ENCODE results near the gene DAP. TPM values are rescaled to one million over a fixed set of nuclear protein-coding genes. Genes with fewer than 3 reads are reported as not detected.

Gene DAP
- total RNA-seq, 4 donors from 2014 or later = 33.6 to 71.4 (median 47.9) TPM

GRCh38 chr5:10635867-10636350 is 125.1 kb downstream of the DAP start:
- TF ChIP-seq EP300 (IDR thresholded peaks at IDR 0.05; ENCODE audit: low read depth) = no peak
- TF ChIP-seq POLR2AphosphoS5 (IDR thresholded peaks at IDR 0.05) = no peak
- no peak for TF ChIP-seq POLR2A (IDR thresholded peaks at IDR 0.05)
- TF ChIP-seq, protein P1, sequence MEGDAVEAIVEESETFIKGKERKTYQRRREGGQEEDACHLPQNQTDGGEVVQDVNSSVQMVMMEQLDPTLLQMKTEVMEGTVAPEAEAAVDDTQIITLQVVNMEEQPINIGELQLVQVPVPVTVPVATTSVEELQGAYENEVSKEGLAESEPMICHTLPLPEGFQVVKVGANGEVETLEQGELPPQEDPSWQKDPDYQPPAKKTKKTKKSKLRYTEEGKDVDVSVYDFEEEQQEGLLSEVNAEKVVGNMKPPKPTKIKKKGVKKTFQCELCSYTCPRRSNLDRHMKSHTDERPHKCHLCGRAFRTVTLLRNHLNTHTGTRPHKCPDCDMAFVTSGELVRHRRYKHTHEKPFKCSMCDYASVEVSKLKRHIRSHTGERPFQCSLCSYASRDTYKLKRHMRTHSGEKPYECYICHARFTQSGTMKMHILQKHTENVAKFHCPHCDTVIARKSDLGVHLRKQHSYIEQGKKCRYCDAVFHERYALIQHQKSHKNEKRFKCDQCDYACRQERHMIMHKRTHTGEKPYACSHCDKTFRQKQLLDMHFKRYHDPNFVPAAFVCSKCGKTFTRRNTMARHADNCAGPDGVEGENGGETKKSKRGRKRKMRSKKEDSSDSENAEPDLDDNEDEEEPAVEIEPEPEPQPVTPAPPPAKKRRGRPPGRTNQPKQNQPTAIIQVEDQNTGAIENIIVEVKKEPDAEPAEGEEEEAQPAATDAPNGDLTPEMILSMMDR (IDR thresholded peaks at IDR 0.05) = no peak
- H3K4me3 ChIP-seq = no peak overlapping the region
- no peaks in the 10 kb centered on the region for H3K9me3 ChIP-seq
- intact Hi-C loops (cut with DNase I; ENCODE audit: low total_unique reads) = loop anchor here (10.0 kb wide), 1 partner anchor 341 kb away; no protein-coding TSS in a partner anchor
- peaks cover 0 to 19% (median 5%) of the 10 kb centered on the region in 4 donors for H3K4me1 ChIP-seq
- H3K27ac ChIP-seq = no peak overlapping the region
- WGBS, 2 donors (ENCODE audit: low coverage in 1 of 2) = 60 to 83% methylated on average over 3 to 11 of the region's 11 CpGs
- in situ Hi-C loops (cut with MboI; ENCODE audit: low pct_ligation_motif_present in 1 of 4, low pct_unique_long_range_greater_than_20kb in 1 of 4, low sequenced_read_pairs in 3 of 4) = loop anchor here in 3 of 4 donors (25.0 kb wide), 1 partner anchor 349 kb away; no protein-coding TSS in a partner anchor
- no peak for DNase-seq
- no peaks in the 10 kb centered on the region for H3K27me3 ChIP-seq
- H3K36me3 ChIP-seq = no peaks in the 10 kb centered on the region

DNA sequence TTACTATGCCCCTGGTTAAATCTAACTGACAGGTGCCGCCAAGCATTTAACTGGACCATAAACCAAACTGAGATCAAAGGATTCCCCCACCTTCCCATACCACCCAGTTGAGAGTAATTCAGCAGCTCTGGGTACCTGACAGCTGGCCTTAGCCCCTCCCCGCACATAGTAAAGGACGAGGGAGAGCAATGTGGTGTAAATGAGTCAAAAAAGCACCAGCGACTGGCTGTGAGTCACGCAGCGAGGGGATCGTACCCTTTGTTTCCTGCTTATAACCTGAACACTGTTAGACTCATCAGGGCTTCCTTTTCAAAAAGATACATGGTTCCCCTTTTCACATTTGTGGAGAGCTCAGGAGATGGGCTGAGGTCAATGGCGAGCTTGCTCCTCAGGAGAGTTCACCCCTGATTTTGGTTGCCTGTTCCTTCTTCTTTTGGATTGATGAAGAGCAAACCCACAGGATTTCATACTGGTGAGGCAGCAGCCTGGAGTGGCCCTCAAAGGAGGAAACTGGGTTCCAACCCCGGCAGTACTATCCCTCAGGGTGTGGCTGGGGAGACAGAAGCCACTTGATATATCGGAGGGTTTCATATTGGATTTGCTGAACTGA is 125.7 kb downstream of the DAP start:
- intact Hi-C loops (cut with DNase I; ENCODE audit: low total_unique reads) = loop anchor here (10.0 kb wide), 1 partner anchor 341 kb away; no protein-coding TSS in a partner anchor
- TF ChIP-seq POLR2AphosphoS5 (IDR thresholded peaks at IDR 0.05) = no peak
- no peak for TF ChIP-seq POLR2A (IDR thresholded peaks at IDR 0.05)
- TF ChIP-seq EP300 (IDR thresholded peaks at IDR 0.05; ENCODE audit: low read depth) = no peak
- TF ChIP-seq, protein P1 (IDR thresholded peaks at IDR 0.05) = no peak
- Histone ChIP-seq H3K4me1 (peaks cover 0 to 19% (median 5%) of the 10 kb centered on the region in 4 donors), H3K27ac (no peak overlapping the region), H3K9me3 (no peaks in the 10 kb centered on the region), H3K4me3 (no peak overlapping the region), H3K27me3 (no peaks in the 10 kb centered on the region), H3K36me3 (no peaks in the 10 kb centered on the region)
- in situ Hi-C loops (cut with MboI; ENCODE audit: low pct_ligation_motif_present in 1 of 4, low pct_unique_long_range_greater_than_20kb in 1 of 4, low sequenced_read_pairs in 3 of 4) = loop anchor here in 3 of 4 donors (25.0 kb wide), 1 partner anchor 348 kb away; no protein-coding TSS in a partner anchor
- DNase-seq = no peak
- WGBS, 2 donors (ENCODE audit: low coverage in 1 of 2) = 19 to 43% methylated on average over 4 to 10 of the region's 10 CpGs

DNA sequence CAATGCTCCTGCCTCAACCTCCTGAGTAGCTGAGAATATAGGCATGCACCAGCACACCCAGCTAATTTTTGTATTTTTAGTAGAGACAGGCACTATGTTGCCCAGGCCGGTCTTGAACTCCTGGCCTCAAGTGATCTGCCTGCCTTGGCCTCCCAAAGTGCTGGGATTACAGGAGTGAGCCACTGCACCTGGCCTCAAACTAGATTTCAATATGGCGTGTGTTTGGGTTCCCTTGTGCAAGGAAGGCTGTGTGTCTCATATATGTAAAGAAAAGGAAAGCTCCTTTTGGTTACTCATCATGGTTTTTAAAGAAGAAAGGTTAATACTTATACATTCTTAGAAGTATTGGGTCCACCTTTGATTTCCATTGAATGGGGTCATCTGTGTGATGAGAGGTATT is 126.5 kb downstream of the DAP start:
- Histone ChIP-seq H3K27me3 (no peaks in the 10 kb centered on the region), H3K27ac (no peak overlapping the region), H3K4me1 (peaks cover 0 to 19% (median 5%) of the 10 kb centered on the region in 4 donors), H3K9me3 (no peaks in the 10 kb centered on the region), H3K36me3 (no peaks in the 10 kb centered on the region), H3K4me3 (no peak overlapping the region)
- 20 to 71% methylated on average over 1 to 2 of the region's 2 CpGs for WGBS, 2 donors (ENCODE audit: low coverage in 1 of 2)
- in situ Hi-C loops (cut with MboI; ENCODE audit: low pct_ligation_motif_present in 1 of 4, low pct_unique_long_range_greater_than_20kb in 1 of 4, low sequenced_read_pairs in 3 of 4) = loop anchor here (5.0 to 25.0 kb wide), 2 partner anchors 182 to 347 kb away; no protein-coding TSS in a partner anchor
- no peak for DNase-seq
- TF ChIP-seq POLR2A (IDR thresholded peaks at IDR 0.05) (no peak), POLR2AphosphoS5 (IDR thresholded peaks at IDR 0.05) (no peak), EP300 (IDR thresholded peaks at IDR 0.05; ENCODE audit: low read depth) (no peak)
- TF ChIP-seq, protein P1 (IDR thresholded peaks at IDR 0.05) = no peak
- intact Hi-C loops (cut with DNase I; ENCODE audit: low total_unique reads) = loop anchor here (10.0 kb wide), 1 partner anchor 340 kb away; no protein-coding TSS in a partner anchor

DNA sequence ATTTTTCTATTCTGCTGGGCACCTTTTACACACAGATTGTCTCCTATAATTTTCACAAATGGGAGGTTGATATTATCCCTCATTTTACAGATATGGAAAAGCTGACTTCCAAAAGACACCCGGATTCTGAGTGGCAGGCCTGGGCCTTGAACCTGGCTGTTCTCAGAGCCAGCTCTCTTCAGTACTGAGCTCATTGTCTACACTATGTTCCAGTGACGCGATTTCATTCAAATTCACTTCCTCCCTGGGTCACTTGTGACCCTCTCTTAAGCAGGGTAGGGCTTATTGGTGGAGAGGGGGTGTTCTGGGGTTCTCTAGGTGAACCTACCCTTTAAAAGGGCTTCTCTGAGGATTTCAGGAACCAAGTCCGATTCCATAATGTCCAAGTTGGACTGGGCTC is 127.0 kb downstream of the DAP start:
- DNase-seq = no peak
- H3K27me3 ChIP-seq = no peaks in the 10 kb centered on the region
- intact Hi-C loops (cut with DNase I; ENCODE audit: low total_unique reads) = loop anchor here (10.0 kb wide), 1 partner anchor 339 kb away; no protein-coding TSS in a partner anchor
- no peak for TF ChIP-seq POLR2A (IDR thresholded peaks at IDR 0.05)
- no peak for TF ChIP-seq EP300 (IDR thresholded peaks at IDR 0.05; ENCODE audit: low read depth)
- TF ChIP-seq, protein P1 (IDR thresholded peaks at IDR 0.05) = no peak
- TF ChIP-seq POLR2AphosphoS5 (IDR thresholded peaks at IDR 0.05) = no peak
- H3K27ac ChIP-seq = peak overlapping the region in 1 of 4 donors; percentile 8
- peaks cover 0 to 19% (median 5%) of the 10 kb centered on the region in 4 donors for H3K4me1 ChIP-seq
- no peak overlapping the region for H3K4me3 ChIP-seq
- WGBS, 2 donors (ENCODE audit: low coverage in 1 of 2) = 38 to 68% methylated on average over 3 to 4 of the region's 4 CpGs
- H3K36me3 ChIP-seq = no peaks in the 10 kb centered on the region
- no peaks in the 10 kb centered on the region for H3K9me3 ChIP-seq
- in situ Hi-C loops (cut with MboI; ENCODE audit: low pct_ligation_motif_present in 1 of 4, low pct_unique_long_range_greater_than_20kb in 1 of 4, low sequenced_read_pairs in 3 of 4) = loop anchor here (5.0 to 25.0 kb wide), 2 partner anchors 182 to 347 kb away; no protein-coding TSS in a partner anchor

Measured in transverse colon (tissue), 4 donors.